ENCODE data around the gene URB1.

The URB1 gene

GRCh38 chr21:32340863-32341848, 51.7 kb downstream of the URB1 start:
- no peak for DNase-seq

GRCh38 chr21:32338209-32338921, 54.4 kb downstream of the URB1 start:
- no peak for DNase-seq

- no peak for DNase-seq
Observed at GRCh38 chr21:32337206-32337605, 55.6 kb downstream of the URB1 start.

- no peak for DNase-seq
Observed at GRCh38 chr21:32336711-32337110, 56.1 kb downstream of the URB1 start.

- DNase-seq: no peak
Observed at GRCh38 chr21:32335601-32336575, 56.9 kb downstream of the URB1 start.

GRCh38 chr21:32334980-32335531, 57.8 kb downstream of the URB1 start:
- DNase-seq: no peak

GRCh38 chr21:32333953-32334673, 58.7 kb downstream of the URB1 start:
- no peak for DNase-seq

GRCh38 chr21:32332463-32332951, 60.3 kb downstream of the URB1 start:
- DNase-seq: no peak

- DNase-seq: no peak
Observed at GRCh38 chr21:32331444-32332305, 61.1 kb downstream of the URB1 start.

- no peak for DNase-seq
Observed at GRCh38 chr21:32330784-32331311, 62.0 kb downstream of the URB1 start.

GRCh38 chr21:32329776-32330175, 63.0 kb downstream of the URB1 start:
- no peak for DNase-seq

GRCh38 chr21:32329331-32329730, 63.5 kb downstream of the URB1 start:
- DNase-seq: no peak

- no peak for DNase-seq
Observed at GRCh38 chr21:32328595-32328994, 64.2 kb downstream of the URB1 start.

GRCh38 chr21:32325706-32326105, 67.1 kb downstream of the URB1 start:
- DNase-seq: no peak

GRCh38 chr21:32322676-32323075, 70.1 kb downstream of the URB1 start:
- DNase-seq: no peak

- DNase-seq: no peak
Observed at GRCh38 chr21:32322103-32322502, 70.7 kb downstream of the URB1 start.

GRCh38 chr21:32321480-32321879, 71.3 kb downstream of the URB1 start:
- no peak for DNase-seq

- DNase-seq: no peak
Observed at GRCh38 chr21:32320726-32321125, 72.1 kb downstream of the URB1 start.

- DNase-seq: no peak
Observed at GRCh38 chr21:32320059-32320458, 72.8 kb downstream of the URB1 start.

GRCh38 chr21:32319012-32319411, 73.8 kb downstream of the URB1 start:
- no peak for DNase-seq

Data from T-helper 9 cell (primary cell).